ENCODE data around the gene PPP1R11. TPM values are rescaled to one million over a fixed set of nuclear protein-coding genes. Genes with fewer than 3 reads are reported as not detected.

Gene PPP1R11
- total and polyA plus RNA-seq, 2 experiments from 2014 or later = 50.9 to 74.5 TPM

- no peaks in the 10 kb centered on the region for H3K4me1 ChIP-seq (ENCODE audit: insufficient read depth)
These were observed 23.3 kb upstream of the PPP1R11 start for GRCh38 chr6:30043744-30044143.

GRCh38 chr6:30044630-30045029 is 22.4 kb upstream of the PPP1R11 start:
- DNase-seq (ENCODE audit: low spot score) = no peak
- Histone ChIP-seq H3K4me1 (ENCODE audit: insufficient read depth) (no peaks in the 10 kb centered on the region), H3K4me2 (no peak overlapping the region), H3K4me3 (no peak overlapping the region), H4K20me1 (ENCODE audit: insufficient read depth, poor library complexity, severe bottlenecking) (no peaks in the 10 kb centered on the region), H3K36me3 (replicated peaks; ENCODE audit: insufficient read depth, low read depth) (no peaks in the 10 kb centered on the region), H3K9me3 (ENCODE audit: low read depth) (no peaks in the 10 kb centered on the region), H3K27me3 (no peaks in the 10 kb centered on the region), H3K9me2 (replicated peaks; ENCODE audit: insufficient read depth) (no peaks in the 10 kb centered on the region), H3K79me2 (no peaks in the 10 kb centered on the region), H3K27ac (no peak overlapping the region), H2AFZ (no peak overlapping the region)
- TF ChIP-seq CTCF (IDR thresholded peaks at IDR 0.05; ENCODE audit: poor library complexity) = no peak
- TF ChIP-seq EZH2 (IDR thresholded peaks at IDR 0.05; ENCODE audit: borderline replicate concordance) = no peak
- TF ChIP-seq EZH2phosphoT487 (IDR thresholded peaks at IDR 0.05; ENCODE audit: low read depth, severe bottlenecking, unreplicated experiment) = no peak
- 79% methylated on average over 2 of the region's 2 CpGs for WGBS (ENCODE audit: low lambda C conversion rate, missing lambda C conversion rate)

More at GRCh38 chr6:30043744-30044143, 23.3 kb upstream of the PPP1R11 start:
- no peaks in the 10 kb centered on the region for H4K20me1 ChIP-seq (ENCODE audit: insufficient read depth, poor library complexity, severe bottlenecking)
- TF ChIP-seq CTCF (IDR thresholded peaks at IDR 0.05; ENCODE audit: poor library complexity) (no peak), EZH2phosphoT487 (IDR thresholded peaks at IDR 0.05; ENCODE audit: low read depth, severe bottlenecking, unreplicated experiment) (no peak), EZH2 (IDR thresholded peaks at IDR 0.05; ENCODE audit: borderline replicate concordance) (no peak)
- H3K36me3 ChIP-seq (replicated peaks; ENCODE audit: insufficient read depth, low read depth) = no peaks in the 10 kb centered on the region
- no peak overlapping the region for H3K4me2 ChIP-seq
- no peaks in the 10 kb centered on the region for H3K9me2 ChIP-seq (replicated peaks; ENCODE audit: insufficient read depth)
- H3K79me2 ChIP-seq = no peaks in the 10 kb centered on the region
- no peaks in the 10 kb centered on the region for H3K27me3 ChIP-seq
- H3K27ac ChIP-seq = no peak overlapping the region
- WGBS (ENCODE audit: low lambda C conversion rate, missing lambda C conversion rate) = 93% methylated on average over 2 of the region's 2 CpGs
- H3K9me3 ChIP-seq (ENCODE audit: low read depth) = no peaks in the 10 kb centered on the region
- H3K4me3 ChIP-seq = no peak overlapping the region
- no peak overlapping the region for H2AFZ ChIP-seq
- DNase-seq (ENCODE audit: low spot score) = no peak

- no peaks in the 10 kb centered on the region for H3K79me2 ChIP-seq
- no peaks in the 10 kb centered on the region for H3K27me3 ChIP-seq
- no peak overlapping the region for H3K4me3 ChIP-seq
- H3K27ac ChIP-seq = no peak overlapping the region
- no peaks in the 10 kb centered on the region for H3K9me2 ChIP-seq (replicated peaks; ENCODE audit: insufficient read depth)
- no peak overlapping the region for H2AFZ ChIP-seq
- no peaks in the 10 kb centered on the region for H3K9me3 ChIP-seq (ENCODE audit: low read depth)
- DNase-seq (ENCODE audit: low spot score) = no peak
- H3K36me3 ChIP-seq (replicated peaks; ENCODE audit: insufficient read depth, low read depth) = no peaks in the 10 kb centered on the region
- no peaks in the 10 kb centered on the region for H4K20me1 ChIP-seq (ENCODE audit: insufficient read depth, poor library complexity, severe bottlenecking)
- TF ChIP-seq EZH2phosphoT487 (IDR thresholded peaks at IDR 0.05; ENCODE audit: low read depth, severe bottlenecking, unreplicated experiment) (no peak), EZH2 (IDR thresholded peaks at IDR 0.05; ENCODE audit: borderline replicate concordance) (no peak), CTCF (IDR thresholded peaks at IDR 0.05; ENCODE audit: poor library complexity) (no peak)
- H3K4me2 ChIP-seq = no peak overlapping the region
- 91% methylated on average over 2 of the region's 2 CpGs for WGBS (ENCODE audit: low lambda C conversion rate, missing lambda C conversion rate)
- no peaks in the 10 kb centered on the region for H3K4me1 ChIP-seq (ENCODE audit: insufficient read depth)
These were observed 19.8 kb upstream of the PPP1R11 start for GRCh38 chr6:30047220-30047619.

GRCh38 chr6:30053682-30054081 is 13.3 kb upstream of the PPP1R11 start:
- no peak for TF ChIP-seq EZH2 (IDR thresholded peaks at IDR 0.05; ENCODE audit: borderline replicate concordance)
- no peak for TF ChIP-seq EZH2phosphoT487 (IDR thresholded peaks at IDR 0.05; ENCODE audit: low read depth, severe bottlenecking, unreplicated experiment)
- TF ChIP-seq CTCF (IDR thresholded peaks at IDR 0.05; ENCODE audit: poor library complexity) = no peak
- Histone ChIP-seq H3K79me2 (no peaks in the 10 kb centered on the region), H3K36me3 (replicated peaks; ENCODE audit: insufficient read depth, low read depth) (no peaks in the 10 kb centered on the region), H2AFZ (no peak overlapping the region), H3K4me1 (ENCODE audit: insufficient read depth) (no peaks in the 10 kb centered on the region), H3K9me2 (replicated peaks; ENCODE audit: insufficient read depth) (no peaks in the 10 kb centered on the region), H3K27me3 (no peaks in the 10 kb centered on the region), H3K4me2 (no peak overlapping the region), H3K4me3 (no peak overlapping the region), H4K20me1 (ENCODE audit: insufficient read depth, poor library complexity, severe bottlenecking) (no peaks in the 10 kb centered on the region), H3K9me3 (ENCODE audit: low read depth) (no peaks in the 10 kb centered on the region), H3K27ac (no peak overlapping the region)
- no peak for DNase-seq (ENCODE audit: low spot score)
- 87% methylated on average over 3 of the region's 3 CpGs for WGBS (ENCODE audit: low lambda C conversion rate, missing lambda C conversion rate)

Data from hepatocyte (in vitro differentiated cells).